NCI-H510A treated with DMSO at 0.1 percent for 48 hours (cell line): ENCODE data around the gene GOLIM4.
A peak's percentile ranks its signal among the peaks of the same experiment; 100 is the strongest.

Experiments used
- DNase-seq: peaks from one replicate; lab custom pipeline; 2025; lab: John Stamatoyannopoulos, UW

The GOLIM4 gene

GRCh38 chr3:167996514-167996913, 99.2 kb downstream of the GOLIM4 start:
- no peak for DNase-seq

GRCh38 chr3:167992381-167992780, 103.3 kb downstream of the GOLIM4 start:
- no peak for DNase-seq

- DNase-seq = no peak
These were observed 104.5 kb downstream of the GOLIM4 start for GRCh38 chr3:167991213-167991612.

GRCh38 chr3:167989999-167990398, 105.7 kb downstream of the GOLIM4 start:
- no peak for DNase-seq

GRCh38 chr3:167989066-167989465, 106.7 kb downstream of the GOLIM4 start:
- no peak for DNase-seq

- no peak for DNase-seq
These were observed 112.1 kb downstream of the GOLIM4 start for GRCh38 chr3:167983583-167983982.

GRCh38 chr3:167978486-167978885, 117.2 kb downstream of the GOLIM4 start:
- no peak for DNase-seq

- DNase-seq = peak; percentile 74
These were observed 117.7 kb downstream of the GOLIM4 start for GRCh38 chr3:167978071-167978470.

- no peak for DNase-seq
These were observed 119.0 kb downstream of the GOLIM4 start for GRCh38 chr3:167976516-167977361.

GRCh38 chr3:167973901-167974300, 121.8 kb downstream of the GOLIM4 start:
- DNase-seq = no peak

- DNase-seq = no peak
These were observed 122.7 kb downstream of the GOLIM4 start for GRCh38 chr3:167973046-167973445.

GRCh38 chr3:167972502-167972901, 123.2 kb downstream of the GOLIM4 start:
- no peak for DNase-seq

GRCh38 chr3:167969548-167969947, 126.2 kb downstream of the GOLIM4 start:
- no peak for DNase-seq

- no peak for DNase-seq
These were observed 128.3 kb downstream of the GOLIM4 start for GRCh38 chr3:167967257-167968036.
